HG03457 (cell line): ENCODE measurements around the gene TCF4.

Experiments
- ATAC-seq: cut with Tn5 transposase; IDR thresholded peaks from one replicate; pipeline ENCODE4 v1.9.1; 2021; ENCODE audit warnings: moderate number of reproducible peaks; ENCODE audit not compliant: unreplicated experiment

TCF4 gene

GRCh38 chr18:55245211-55245614 is 342.8 kb downstream of the TCF4 start:
- ATAC-seq, result no peak

GRCh38 chr18:55244546-55244945 is 343.4 kb downstream of the TCF4 start:
- ATAC-seq, result no peak

- ATAC-seq, result no peak
Measured at GRCh38 chr18:55243857-55244256, 344.1 kb downstream of the TCF4 start.

- ATAC-seq, result no peak
Measured at GRCh38 chr18:55243255-55243654, 344.7 kb downstream of the TCF4 start.

GRCh38 chr18:55240978-55241377 is 347.0 kb downstream of the TCF4 start:
- peak; percentile 47 for ATAC-seq

- ATAC-seq, result no peak
Measured at GRCh38 chr18:55239740-55240139, 348.3 kb downstream of the TCF4 start.

- ATAC-seq, result no peak
Measured at GRCh38 chr18:55237660-55238059, 350.3 kb downstream of the TCF4 start.

GRCh38 chr18:55236150-55236931 is 351.7 kb downstream of the TCF4 start:
- ATAC-seq, result peak; percentile 36

- no peak for ATAC-seq
Measured at GRCh38 chr18:55235094-55235461, 352.9 kb downstream of the TCF4 start.

GRCh38 chr18:55234366-55235093 is 353.5 kb downstream of the TCF4 start:
- peak; percentile 65 for ATAC-seq

GRCh38 chr18:55233857-55234256 is 354.1 kb downstream of the TCF4 start:
- no peak for ATAC-seq

GRCh38 chr18:55232506-55232905 is 355.5 kb downstream of the TCF4 start:
- ATAC-seq, result no peak

GRCh38 chr18:55229682-55230081 is 358.3 kb downstream of the TCF4 start:
- ATAC-seq, result no peak

- ATAC-seq, result no peak
Measured at GRCh38 chr18:55228707-55229106, 359.3 kb downstream of the TCF4 start.

- no peak for ATAC-seq
Measured at GRCh38 chr18:55228191-55228590, 359.8 kb downstream of the TCF4 start.

- ATAC-seq, result no peak
Measured at GRCh38 chr18:55227771-55228170, 360.2 kb downstream of the TCF4 start.

GRCh38 chr18:55226044-55226443 is 361.9 kb downstream of the TCF4 start:
- no peak for ATAC-seq

- no peak for ATAC-seq
Measured at GRCh38 chr18:55224086-55224625, 363.8 kb downstream of the TCF4 start.

GRCh38 chr18:55221622-55222021 is 366.4 kb downstream of the TCF4 start:
- no peak for ATAC-seq

- ATAC-seq, result peak; percentile 72
Measured at GRCh38 chr18:55220523-55220922, 367.5 kb downstream of the TCF4 start.

- no peak for ATAC-seq
Measured at GRCh38 chr18:55219823-55220222, 368.2 kb downstream of the TCF4 start.

- no peak for ATAC-seq
Measured at GRCh38 chr18:55219059-55219458, 368.9 kb downstream of the TCF4 start.
